HepG2 (cell line): ENCODE data around the gene STARD5. TPM values are rescaled to one million over a fixed set of nuclear protein-coding genes. Genes with fewer than 3 reads are reported as not detected.
A peak's percentile ranks its signal among the peaks of the same experiment; 100 is the strongest.

ENCODE experiments used
- BRD4 ChIP-seq: sonication (generic); formaldehyde crosslinking; IDR thresholded peaks from 2 replicates; pipeline ENCODE4 v1.4.0; 2020; ENCODE audit warnings: missing genetic modification reagents
- DRAP1 ChIP-seq: IDR thresholded peaks from 2 replicates; pipeline ENCODE4 v1.6.1; 2016; ENCODE audit warnings: missing genetic modification reagents, missing compliant biosample characterization
- E2F1 ChIP-seq: sonication (generic); formaldehyde crosslinking; IDR thresholded peaks from 2 replicates; pipeline ENCODE4 v1.5.0; 2020; ENCODE audit warnings: missing genetic modification reagents
- ERF ChIP-seq: IDR thresholded peaks from 2 replicates; pipeline ENCODE4 v1.6.1; 2018; ENCODE audit warnings: missing biosample characterization, missing genetic modification reagents
- HIC2 ChIP-seq: sonication (generic); formaldehyde crosslinking; IDR thresholded peaks from 2 replicates; pipeline ENCODE4 v1.9.0; 2022; ENCODE audit warnings: low read depth, missing genetic modification reagents
- ISL2 ChIP-seq: sonication (generic); formaldehyde crosslinking; IDR thresholded peaks from 2 replicates; pipeline ENCODE4 v1.5.0; 2020; ENCODE audit warnings: missing genetic modification reagents
- MAFG ChIP-seq: sonication (generic); formaldehyde crosslinking; IDR thresholded peaks from 2 replicates; pipeline ENCODE4 v1.5.1; 2020; ENCODE audit warnings: mild to moderate bottlenecking, missing genetic modification reagents
- MTF2 ChIP-seq: sonication (generic); formaldehyde crosslinking; IDR thresholded peaks from 2 replicates; pipeline ENCODE4 v1.5.0; 2020; ENCODE audit warnings: missing genetic modification reagents, borderline replicate concordance
- NFE2L1 ChIP-seq: sonication (generic); formaldehyde crosslinking; IDR thresholded peaks from 2 replicates; pipeline ENCODE4 v1.4.0; 2020; ENCODE audit warnings: missing genetic modification reagents, mild to moderate bottlenecking, borderline replicate concordance
- PAX8 ChIP-seq: sonication (generic); formaldehyde crosslinking; IDR thresholded peaks from 2 replicates; pipeline ENCODE4 v1.8.0; 2022; ENCODE audit warnings: mild to moderate bottlenecking, missing genetic modification reagents, borderline replicate concordance
- SIX1 ChIP-seq: sonication (generic); formaldehyde crosslinking; IDR thresholded peaks from 2 replicates; pipeline ENCODE4 v1.4.0; 2020; ENCODE audit warnings: missing genetic modification reagents, borderline replicate concordance
- SMAD9 ChIP-seq: sonication (generic); formaldehyde crosslinking; IDR thresholded peaks from 2 replicates; pipeline ENCODE4 v1.5.1; 2020; ENCODE audit warnings: mild to moderate bottlenecking, missing genetic modification reagents
- SMYD3 ChIP-seq: sonication (generic); formaldehyde crosslinking; IDR thresholded peaks from 2 replicates; pipeline ENCODE4 v1.8.1; 2023; ENCODE audit warnings: mild to moderate bottlenecking, missing genetic modification reagents
- SRSF1 ChIP-seq: fragments of 200-400 bp; formaldehyde crosslinking; optimal IDR thresholded peaks from 2 replicates; pipeline ENCODE3; 2017; ENCODE audit warnings: mild to moderate bottlenecking, low read depth, low read length, moderate library complexity
- SRSF9 ChIP-seq: fragments of 200-400 bp; formaldehyde crosslinking; IDR thresholded peaks from 2 replicates; pipeline ENCODE4 v1.6.1; 2018; ENCODE audit warnings: borderline replicate concordance, mild to moderate bottlenecking, low read depth, low read length; ENCODE audit not compliant: insufficient read depth, poor library complexity, severe bottlenecking
- TARDBP ChIP-seq: sonication (generic); formaldehyde crosslinking; IDR thresholded peaks from 2 replicates; pipeline ENCODE4 v1.8.0; 2022; ENCODE audit warnings: mild to moderate bottlenecking, missing genetic modification reagents
- TBP ChIP-seq: sonication (generic); formaldehyde crosslinking; IDR thresholded peaks from 2 replicates; pipeline ENCODE4 v1.5.0; 2020; ENCODE audit warnings: missing genetic modification reagents
- TOPORS ChIP-seq: sonication (generic); formaldehyde crosslinking; IDR thresholded peaks from 2 replicates; pipeline ENCODE4 v1.8.0; 2023; ENCODE audit warnings: mild to moderate bottlenecking, missing genetic modification reagents
- YEATS4 ChIP-seq: sonication (generic); formaldehyde crosslinking; IDR thresholded peaks from 2 replicates; pipeline ENCODE4 v1.4.0; 2020; ENCODE audit warnings: missing genetic modification reagents, borderline replicate concordance
- ZBTB21 ChIP-seq: sonication (generic); formaldehyde crosslinking; IDR thresholded peaks from 2 replicates; pipeline ENCODE4 v1.4.0; 2020; ENCODE audit warnings: missing genetic modification reagents
- ZBTB46 ChIP-seq: sonication (generic); formaldehyde crosslinking; IDR thresholded peaks from 2 replicates; pipeline ENCODE4 v1.4.0; 2020; ENCODE audit warnings: mild to moderate bottlenecking, missing genetic modification reagents, borderline replicate concordance
- ZFP36L2 ChIP-seq: sonication (generic); formaldehyde crosslinking; IDR thresholded peaks from 2 replicates; pipeline ENCODE4 v1.4.0; 2020; ENCODE audit warnings: missing genetic modification reagents
- ZNF563 ChIP-seq: sonication (generic); formaldehyde crosslinking; IDR thresholded peaks from 2 replicates; pipeline ENCODE4 v1.8.0; 2022; ENCODE audit warnings: mild to moderate bottlenecking, moderate library complexity, missing genetic modification reagents
- ZNF7 ChIP-seq: IDR thresholded peaks from 2 replicates; pipeline ENCODE4 v1.6.1; 2016; ENCODE audit warnings: missing biosample characterization, missing genetic modification reagents
- ZNF709 ChIP-seq: sonication (generic); formaldehyde crosslinking; IDR thresholded peaks from 2 replicates; pipeline ENCODE4 v1.5.0; 2020; ENCODE audit warnings: mild to moderate bottlenecking, missing genetic modification reagents
- ZSCAN25 ChIP-seq: sonication (generic); formaldehyde crosslinking; IDR thresholded peaks from 2 replicates; pipeline ENCODE4 v1.8.0; 2022; ENCODE audit warnings: mild to moderate bottlenecking, missing genetic modification reagents
- polyA plus RNA-seq, 8 experiments: library from polyadenylated mRNA; depleted of rRNA in 3 of 8; stranded (reverse) in 7 of 8; unstranded in 1 of 8; fragments of >200 nt; fragmentation: Illumina TruSeq in 4 of 8; extraction: Trizol in 4 of 8; gene quantifications; 2 replicates each; pipeline versions ENCODE4 v1.2.1 to v1.2.3, GENCODE V29; 2011 to 2016; ENCODE audit warnings: low read depth in 4 of 8, missing spikeins in 1 of 8, mixed read lengths in 1 of 8; ENCODE audit not compliant: insufficient read depth in 1 of 8
- total RNA-seq, 5 experiments: library from RNA; depleted of rRNA; stranded (reverse); fragments of >200 nt; fragmentation: Illumina TruSeq; extraction: Trizol; gene quantifications; 2 replicates each; pipeline ENCODE4 v1.2.3, GENCODE V29; 2016; ENCODE audit warnings: low read depth in 1 of 5

The STARD5 gene
- total and polyA plus RNA-seq, 2 of the 13 experiments (the other 11 are each of a cell fraction or from before 2014, with no cell fraction given), result 3.1 to 3.5 TPM

GRCh38 chr15:81323944-81324881 is at the start of gene STARD5 (continued):
- TF ChIP-seq MAFG (no peak), NFE2L1 (CRISPR knock-in tag) (no peak), ZNF7 (0 out of 2 replicates have a peak, but pooled peaks have one; percentile 19), BRD4 (CRISPR knock-in tag) (no peak), ZBTB46 (no peak), SMYD3 (CRISPR knock-in tag) (no peak), ERF (CRISPR knock-in tag) (peak; percentile 29), TARDBP (CRISPR knock-in tag) (no peak), SMAD9 (CRISPR knock-in tag) (no peak), ISL2 (CRISPR knock-in tag) (0 out of 2 replicates have a peak, but pooled peaks have one; percentile 17), MTF2 (CRISPR knock-in tag) (no peak), PAX8 (CRISPR knock-in tag) (no peak), ZNF563 (CRISPR knock-in tag) (peak; percentile 75; the same call in 1 of the 2 replicates), TBP (CRISPR knock-in tag) (no peak), DRAP1 (peak; percentile 91), ZSCAN25 (peak; percentile 60; the same call in 1 of the 2 replicates), SRSF1 (no peak), ZNF709 (no peak), SIX1 (CRISPR knock-in tag) (no peak), HIC2 (CRISPR knock-in tag) (no peak), ZBTB21 (CRISPR knock-in tag) (no peak), SRSF9 (no peak), YEATS4 (CRISPR knock-in tag) (peak; percentile 28; the same call in 1 of the 2 replicates), E2F1 (CRISPR knock-in tag) (no peak), TOPORS (CRISPR knock-in tag) (0 out of 2 replicates have a peak, but pooled peaks have one; percentile 46), ZFP36L2 (CRISPR knock-in tag) (0 out of 2 replicates have a peak, but pooled peaks have one; percentile 68)
